Choroid plexus epithelial cell (primary cell): ENCODE measurements around the gene KIAA1671.
"Not testable (repeated sequence)": the region's sequence is repeated elsewhere in the genome, so short reads cannot be mapped to it uniquely, and the experiment has no call there.

Source experiments
- DNase-seq: peaks from one replicate; pipeline ENCODE4 v3.0.0-alpha.2; 2010; ENCODE audit warnings: low read depth
- H3K4me3 ChIP-seq: 2 replicates; pipeline ENCODE4 v1.5.1; 2011; ENCODE audit warnings: low read depth, mild to moderate bottlenecking, control low read depth, low read length, moderate library complexity
- TF ChIP-seq, protein P1 (sequence below): conservative IDR thresholded peaks from 2 replicates; pipeline ENCODE4 v1.5.1; 2011; ENCODE audit warnings: low read depth, mild to moderate bottlenecking, control low read depth, inconsistent platforms, low read length, moderate library complexity

KIAA1671 gene

DNA sequence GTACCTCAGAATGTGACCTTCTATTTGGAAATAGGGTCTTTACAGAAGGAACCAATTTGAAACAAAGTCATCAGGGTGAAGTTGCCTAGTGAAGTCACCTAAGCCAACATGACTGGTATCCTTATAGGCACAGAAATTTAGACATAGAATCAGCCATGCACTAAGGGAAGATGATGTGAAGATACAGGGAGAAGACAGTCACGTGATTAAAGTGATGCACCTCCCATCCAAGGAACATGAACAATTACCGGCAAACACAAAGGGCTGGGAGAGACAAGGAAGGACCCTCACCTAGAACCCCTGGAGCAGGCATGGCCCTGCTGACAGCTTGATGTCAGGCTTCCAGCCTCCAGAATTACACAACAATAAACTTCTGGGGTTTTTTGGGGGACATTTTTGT is 263.7 kb downstream of the KIAA1671 start:
- TF ChIP-seq, protein P1, sequence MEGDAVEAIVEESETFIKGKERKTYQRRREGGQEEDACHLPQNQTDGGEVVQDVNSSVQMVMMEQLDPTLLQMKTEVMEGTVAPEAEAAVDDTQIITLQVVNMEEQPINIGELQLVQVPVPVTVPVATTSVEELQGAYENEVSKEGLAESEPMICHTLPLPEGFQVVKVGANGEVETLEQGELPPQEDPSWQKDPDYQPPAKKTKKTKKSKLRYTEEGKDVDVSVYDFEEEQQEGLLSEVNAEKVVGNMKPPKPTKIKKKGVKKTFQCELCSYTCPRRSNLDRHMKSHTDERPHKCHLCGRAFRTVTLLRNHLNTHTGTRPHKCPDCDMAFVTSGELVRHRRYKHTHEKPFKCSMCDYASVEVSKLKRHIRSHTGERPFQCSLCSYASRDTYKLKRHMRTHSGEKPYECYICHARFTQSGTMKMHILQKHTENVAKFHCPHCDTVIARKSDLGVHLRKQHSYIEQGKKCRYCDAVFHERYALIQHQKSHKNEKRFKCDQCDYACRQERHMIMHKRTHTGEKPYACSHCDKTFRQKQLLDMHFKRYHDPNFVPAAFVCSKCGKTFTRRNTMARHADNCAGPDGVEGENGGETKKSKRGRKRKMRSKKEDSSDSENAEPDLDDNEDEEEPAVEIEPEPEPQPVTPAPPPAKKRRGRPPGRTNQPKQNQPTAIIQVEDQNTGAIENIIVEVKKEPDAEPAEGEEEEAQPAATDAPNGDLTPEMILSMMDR = no peak
- H3K4me3 ChIP-seq = no peak overlapping the region
- no peak for DNase-seq

DNA sequence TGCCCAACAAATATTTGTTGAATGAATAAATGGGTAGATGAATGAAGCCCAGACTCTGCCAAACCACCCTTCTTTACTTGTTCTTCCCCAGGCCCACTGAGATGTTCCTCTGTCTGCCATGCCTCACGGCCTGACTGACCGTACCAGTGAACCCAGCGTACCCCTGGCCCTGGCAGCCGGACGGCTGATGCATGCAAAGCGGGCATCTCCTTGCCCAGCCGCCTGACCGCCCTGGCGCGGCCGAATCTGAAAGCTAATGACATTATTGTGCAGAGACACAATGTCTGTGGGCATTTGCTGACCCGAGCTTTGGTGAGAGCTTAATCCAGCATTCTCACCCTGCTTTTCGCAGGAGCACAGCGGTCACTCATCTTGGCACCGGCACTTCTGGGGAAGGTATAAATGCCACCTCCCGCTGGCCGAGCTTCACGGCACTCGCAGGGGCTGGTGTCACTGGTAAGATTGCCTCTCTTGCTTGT is 266.7 kb downstream of the KIAA1671 start, which contains the start of gene CRYBB2:
TSS of gene CRYBB2 (plus strand) at position 429 of the 479 bp plus-strand sequence. CDS start 1,791 bp downstream, outside the sequence.
- TF ChIP-seq, protein P1 = no peak
- H3K4me3 ChIP-seq = no peak within 1 kb of the TSS
- no peak for DNase-seq

DNA sequence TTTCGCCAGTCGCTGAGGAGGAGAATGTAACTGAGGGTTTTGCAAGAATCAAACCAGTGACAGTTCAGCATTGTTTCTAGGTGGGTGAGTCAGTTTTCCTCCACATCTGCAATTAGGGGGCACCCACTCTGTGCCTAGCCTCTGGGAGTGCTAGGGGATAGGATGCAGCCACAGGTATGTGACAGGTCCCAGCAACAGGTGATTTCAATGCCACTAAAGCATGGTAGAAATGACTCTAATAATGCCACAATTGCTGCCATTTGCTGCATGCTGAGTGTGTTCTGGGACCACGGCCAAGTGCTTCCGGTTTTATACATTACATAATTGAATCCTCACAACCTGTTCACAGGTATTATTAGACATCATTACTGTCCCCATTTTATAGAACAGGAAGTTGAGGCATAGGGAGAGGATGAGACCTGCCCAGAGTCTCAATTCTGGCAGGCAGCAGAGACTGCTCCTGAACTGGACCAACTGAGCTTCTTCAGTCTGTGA is 267.5 kb downstream of the KIAA1671 start:
- no peak overlapping the region for H3K4me3 ChIP-seq
- TF ChIP-seq, protein P1 = no peak
- no peak for DNase-seq

DNA sequence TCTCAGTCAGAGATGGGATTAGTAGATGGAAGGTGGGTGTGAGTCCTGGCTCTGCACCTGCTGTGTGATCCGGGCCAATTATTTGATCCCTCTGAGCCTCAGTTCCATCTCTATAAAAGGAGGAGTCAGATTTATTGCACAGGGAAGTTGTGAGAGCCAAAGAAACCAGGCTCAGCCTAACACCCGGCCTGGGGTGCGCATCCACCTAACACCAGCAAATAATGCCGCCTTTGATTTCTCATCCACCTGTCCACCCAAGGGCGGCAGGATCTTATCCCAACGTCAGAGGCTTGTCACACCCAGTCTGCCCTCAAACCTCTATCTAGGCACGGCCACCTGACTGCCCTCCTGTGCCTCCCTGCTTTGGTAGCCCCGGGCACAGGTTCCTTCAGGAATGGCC is 269.3 kb downstream of the KIAA1671 start:
- DNase-seq = no peak
- TF ChIP-seq, protein P1 = no peak
- no peak overlapping the region for H3K4me3 ChIP-seq

DNA sequence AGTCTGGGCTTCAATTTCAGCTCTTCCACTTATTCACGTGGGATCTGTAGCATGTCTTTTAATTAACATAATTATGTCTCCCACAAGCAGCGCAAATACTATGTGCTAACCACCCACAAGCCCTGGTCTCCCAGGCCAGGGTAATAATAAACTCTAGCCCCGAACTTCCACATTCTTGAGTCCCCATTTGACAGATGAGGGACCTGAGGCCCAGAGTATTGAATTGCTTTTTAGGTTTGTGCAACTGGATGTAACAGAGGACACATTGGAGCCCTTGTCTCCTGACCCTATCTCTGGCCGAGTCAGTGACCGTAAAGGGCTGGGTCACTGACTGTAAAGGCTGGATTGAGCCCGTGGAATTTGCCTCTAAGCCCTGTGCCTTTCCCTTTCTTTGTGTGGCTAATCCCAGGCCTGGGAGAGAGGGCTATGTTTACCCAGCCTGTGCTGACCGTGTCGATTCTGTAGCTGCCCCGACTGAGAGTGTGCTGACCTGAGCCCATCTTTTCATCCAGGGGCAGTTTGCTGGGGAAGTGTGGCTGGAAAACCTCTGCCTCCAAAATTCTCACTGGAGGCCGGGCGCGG is 270.8 kb downstream of the KIAA1671 start:
- no peak overlapping the region for H3K4me3 ChIP-seq

DNA sequence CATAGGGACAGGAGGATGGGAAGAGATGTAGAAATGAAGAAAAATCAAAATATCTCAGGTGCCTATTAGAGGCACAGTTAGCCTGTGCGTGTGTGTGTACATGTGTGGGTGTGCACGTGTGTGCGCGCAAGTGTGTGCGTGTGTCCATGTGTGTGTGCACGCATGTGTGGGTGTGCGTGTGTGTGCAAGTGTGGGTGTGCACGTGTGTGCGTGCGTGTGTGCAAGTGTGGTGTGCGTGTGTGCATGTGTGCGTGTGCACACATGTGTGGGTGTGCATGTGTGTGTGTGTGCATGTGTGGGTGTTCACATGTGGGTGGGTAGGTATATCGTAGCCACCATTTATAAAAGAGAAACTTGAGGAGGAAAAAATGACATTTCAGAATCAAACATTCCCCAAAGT is 276.3 kb downstream of the KIAA1671 start:
- DNase-seq = no peak
- H3K4me3 ChIP-seq = no peak overlapping the region
- TF ChIP-seq, protein P1 = no peak

More for the DNA sequence above, 270.8 kb downstream of the KIAA1671 start:
- TF ChIP-seq, protein P1 = no peak
- DNase-seq = no peak

DNA sequence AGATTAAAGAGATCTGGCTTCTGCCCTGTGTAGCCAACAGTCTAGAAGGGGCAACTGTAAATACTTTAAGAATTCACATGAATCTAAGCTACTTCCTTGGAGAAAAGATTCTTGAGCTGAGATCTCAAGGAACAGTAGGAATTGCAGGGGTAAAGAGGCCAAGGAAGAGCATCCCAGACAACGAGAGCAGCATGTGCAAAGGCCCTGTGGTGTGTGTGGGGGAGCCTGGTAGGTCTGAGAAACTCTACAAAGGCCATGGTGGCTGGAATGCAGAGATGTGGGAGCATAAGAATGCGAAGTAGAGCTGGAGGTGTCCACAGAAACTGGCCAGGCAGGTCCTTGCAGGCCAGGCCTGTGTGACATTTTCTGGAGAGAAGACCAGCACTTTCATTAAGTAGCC is 278.2 kb downstream of the KIAA1671 start:
- not testable (repeated sequence) for H3K4me3 ChIP-seq, DNase-seq
